ENCODE results near the gene TRPM6. TPM values are rescaled to one million over a fixed set of nuclear protein-coding genes. Genes with fewer than 3 reads are reported as not detected.

TRPM6 gene
- total RNA-seq, 2 experiments from 2014 or later, result not detected

DNA sequence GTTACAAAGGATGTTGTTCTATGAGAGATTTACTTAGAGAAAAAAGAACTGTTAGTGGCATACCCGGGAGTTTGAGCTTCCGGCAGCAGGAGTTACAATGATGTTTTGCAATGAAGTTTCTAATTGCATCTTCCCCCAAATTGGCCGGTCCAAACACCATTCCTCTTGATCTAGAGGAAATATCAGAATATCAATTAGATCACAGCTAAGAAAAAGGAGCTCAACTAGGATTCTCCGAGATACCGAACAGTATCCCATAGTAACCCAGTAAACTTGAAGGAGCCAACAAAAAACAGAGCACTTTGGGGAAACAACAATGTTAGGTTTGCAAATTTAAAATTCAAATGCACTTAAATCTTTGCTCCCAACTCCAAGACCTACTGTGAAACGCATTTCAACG is 159.5 kb downstream of the TRPM6 start:
- DNase-seq, result no peak
- no peak overlapping the region for H3K4me3 ChIP-seq (ENCODE audit: low read length)
- CTCF ChIA-PET, result interaction anchor here (1.5 kb wide), 1 partner anchor 9 kb away, joined by 4 read pairs; no protein-coding TSS in a partner anchor
- H3K9me3 Mint-ChIP-seq, result no peaks in the 10 kb centered on the region
- H3K36me3 ChIP-seq (ENCODE audit: insufficient read depth, low read length), result no peaks in the 10 kb centered on the region
- H3K4me3 Mint-ChIP-seq, result no peak overlapping the region
- POLR2A ChIA-PET, result no interaction called here
- no peaks in the 10 kb centered on the region for H3K9me3 ChIP-seq (ENCODE audit: control insufficient read depth in 1 of 2, insufficient read depth in 1 of 2, low read length in 2 of 2)
- H3K4me1 ChIP-seq (ENCODE audit: insufficient read depth, low read length), result no peaks in the 10 kb centered on the region
- peaks cover 15% of the 10 kb centered on the region for H3K27me3 Mint-ChIP-seq
- intact Hi-C loops (cut with DNase I, micrococcal nuclease), result no loop called here
- no peak for ATAC-seq (ENCODE audit: poor library complexity)
- H3K27ac ChIP-seq (ENCODE audit: low read depth in 1 of 2, low read length in 2 of 2), result no peak overlapping the region
- no peaks in the 10 kb centered on the region for H3K36me3 Mint-ChIP-seq (ENCODE audit: low read depth)
- TF ChIP-seq, protein P1, sequence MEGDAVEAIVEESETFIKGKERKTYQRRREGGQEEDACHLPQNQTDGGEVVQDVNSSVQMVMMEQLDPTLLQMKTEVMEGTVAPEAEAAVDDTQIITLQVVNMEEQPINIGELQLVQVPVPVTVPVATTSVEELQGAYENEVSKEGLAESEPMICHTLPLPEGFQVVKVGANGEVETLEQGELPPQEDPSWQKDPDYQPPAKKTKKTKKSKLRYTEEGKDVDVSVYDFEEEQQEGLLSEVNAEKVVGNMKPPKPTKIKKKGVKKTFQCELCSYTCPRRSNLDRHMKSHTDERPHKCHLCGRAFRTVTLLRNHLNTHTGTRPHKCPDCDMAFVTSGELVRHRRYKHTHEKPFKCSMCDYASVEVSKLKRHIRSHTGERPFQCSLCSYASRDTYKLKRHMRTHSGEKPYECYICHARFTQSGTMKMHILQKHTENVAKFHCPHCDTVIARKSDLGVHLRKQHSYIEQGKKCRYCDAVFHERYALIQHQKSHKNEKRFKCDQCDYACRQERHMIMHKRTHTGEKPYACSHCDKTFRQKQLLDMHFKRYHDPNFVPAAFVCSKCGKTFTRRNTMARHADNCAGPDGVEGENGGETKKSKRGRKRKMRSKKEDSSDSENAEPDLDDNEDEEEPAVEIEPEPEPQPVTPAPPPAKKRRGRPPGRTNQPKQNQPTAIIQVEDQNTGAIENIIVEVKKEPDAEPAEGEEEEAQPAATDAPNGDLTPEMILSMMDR (IDR thresholded peaks at IDR 0.05), result no peak
- no peak overlapping the region for H3K27ac Mint-ChIP-seq
- peaks cover 0 to 5% of the 10 kb centered on the region in 2 experiments for H3K27me3 ChIP-seq (ENCODE audit: control insufficient read depth in 1 of 2, insufficient read depth in 2 of 2, low read length in 2 of 2)
- H3K4me1 Mint-ChIP-seq (ENCODE audit: low read depth), result no peaks in the 10 kb centered on the region

DNA sequence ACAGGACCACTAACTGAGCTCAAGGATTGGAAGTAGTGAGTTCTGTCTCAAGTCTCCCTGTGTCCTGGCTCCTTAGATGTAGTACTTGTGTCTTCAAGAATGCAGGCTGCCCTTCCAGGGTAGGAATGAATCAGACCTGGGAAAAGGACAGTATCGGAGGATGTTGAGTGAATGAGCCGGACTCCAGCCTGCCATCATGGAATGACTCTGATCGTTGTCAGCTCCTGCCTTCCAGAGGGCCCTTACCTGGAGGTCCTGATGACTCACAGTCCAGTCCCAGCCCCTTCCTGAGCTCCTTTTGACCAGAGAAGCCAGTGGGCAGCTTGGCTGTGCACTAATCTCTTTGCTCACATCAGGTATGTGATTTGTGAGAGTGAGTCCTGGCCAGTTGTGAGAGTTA is 161.1 kb downstream of the TRPM6 start:
- Mint-ChIP-seq H3K9me3 (no peaks in the 10 kb centered on the region), H3K27ac (no peak overlapping the region), H3K36me3 (ENCODE audit: low read depth) (no peaks in the 10 kb centered on the region), H3K27me3 (peaks cover 20% of the 10 kb centered on the region), H3K4me1 (ENCODE audit: low read depth) (no peaks in the 10 kb centered on the region), H3K4me3 (no peak overlapping the region)
- no peak overlapping the region for H3K27ac ChIP-seq (ENCODE audit: low read depth in 1 of 2, low read length in 2 of 2)
- peaks cover 0 to 5% of the 10 kb centered on the region in 2 experiments for H3K27me3 ChIP-seq (ENCODE audit: control insufficient read depth in 1 of 2, insufficient read depth in 2 of 2, low read length in 2 of 2)
- TF ChIP-seq, protein P1 (IDR thresholded peaks at IDR 0.05), result no peak
- ATAC-seq (ENCODE audit: poor library complexity) (no peak), DNase-seq (no peak)
- intact Hi-C loops (cut with DNase I, micrococcal nuclease), result no loop called here
- no peaks in the 10 kb centered on the region for H3K9me3 ChIP-seq (ENCODE audit: control insufficient read depth in 1 of 2, insufficient read depth in 1 of 2, low read length in 2 of 2)
- H3K4me1 ChIP-seq (ENCODE audit: insufficient read depth, low read length), result no peaks in the 10 kb centered on the region
- no peak overlapping the region for H3K4me3 ChIP-seq (ENCODE audit: low read length)
- CTCF ChIA-PET, result no interaction called here
- POLR2A ChIA-PET, result no interaction called here
- no peaks in the 10 kb centered on the region for H3K36me3 ChIP-seq (ENCODE audit: insufficient read depth, low read length)

DNA sequence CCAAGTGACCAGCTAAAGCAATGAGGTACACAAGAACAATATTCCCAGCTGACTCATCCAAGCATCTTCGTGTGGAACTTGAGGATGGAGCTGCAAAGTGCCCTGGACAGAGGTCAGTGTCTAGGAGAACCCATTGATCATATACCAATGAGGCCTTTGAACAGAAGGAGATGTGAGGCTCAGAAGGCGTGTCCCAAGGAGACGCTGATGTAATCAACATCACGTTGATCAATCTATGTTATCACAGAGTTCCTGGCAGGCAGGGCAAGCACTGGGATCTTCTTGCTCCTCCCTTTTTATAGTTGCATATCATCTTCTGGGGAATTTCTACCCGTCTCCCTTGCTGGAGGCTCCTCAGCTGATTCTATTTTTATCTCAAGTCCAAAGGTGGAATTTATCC is 163.4 kb downstream of the TRPM6 start:
- Histone ChIP-seq H3K27ac (ENCODE audit: low read depth in 1 of 2, low read length in 2 of 2) (no peak overlapping the region), H3K4me3 (ENCODE audit: low read length) (no peak overlapping the region), H3K27me3 (ENCODE audit: control insufficient read depth in 1 of 2, insufficient read depth in 2 of 2, low read length in 2 of 2) (peaks cover 0 to 5% of the 10 kb centered on the region in 2 experiments), H3K9me3 (ENCODE audit: control insufficient read depth in 1 of 2, insufficient read depth in 1 of 2, low read length in 2 of 2) (no peaks in the 10 kb centered on the region), H3K36me3 (ENCODE audit: insufficient read depth, low read length) (no peaks in the 10 kb centered on the region), H3K4me1 (ENCODE audit: insufficient read depth, low read length) (no peaks in the 10 kb centered on the region)
- H3K4me3 Mint-ChIP-seq, result no peak overlapping the region
- H3K4me1 Mint-ChIP-seq (ENCODE audit: low read depth), result no peaks in the 10 kb centered on the region
- CTCF ChIA-PET, result no interaction called here
- ATAC-seq (ENCODE audit: poor library complexity) (no peak), DNase-seq (no peak)
- no peaks in the 10 kb centered on the region for H3K9me3 Mint-ChIP-seq
- POLR2A ChIA-PET, result no interaction called here
- peaks cover 29% of the 10 kb centered on the region for H3K27me3 Mint-ChIP-seq
- no peak overlapping the region for H3K27ac Mint-ChIP-seq
- H3K36me3 Mint-ChIP-seq (ENCODE audit: low read depth), result no peaks in the 10 kb centered on the region
- TF ChIP-seq, protein P1 (IDR thresholded peaks at IDR 0.05), result no peak
- intact Hi-C loops (cut with DNase I, micrococcal nuclease), result no loop called here
